ENCODE data around the gene CHIC2. TPM values are rescaled to one million over a fixed set of nuclear protein-coding genes. Genes with fewer than 3 reads are reported as not detected.

The CHIC2 gene
- polyA plus RNA-seq, 1 donor from 2014 or later = 58.5 TPM

GRCh38 chr4:54097152-54097551, 32.7 kb upstream of the CHIC2 start:
- Histone ChIP-seq H3K4me3 (ENCODE audit: low read length) (no peak overlapping the region), H3K9me2 (ENCODE audit: insufficient read depth, low read length) (no peaks in the 10 kb centered on the region), H3F3A (ENCODE audit: insufficient read depth, low read length, poor library complexity, severe bottlenecking) (peaks cover 4% of the 10 kb centered on the region), H3K36me3 (ENCODE audit: insufficient read depth, low read length) (no peaks in the 10 kb centered on the region), H4K20me1 (ENCODE audit: insufficient read depth) (no peaks in the 10 kb centered on the region), H3K27me3 (ENCODE audit: insufficient read depth, low read depth, low read length) (peaks cover 99% of the 10 kb centered on the region), H3K79me2 (replicated peaks; ENCODE audit: insufficient read depth, low read length) (peaks cover 15% of the 10 kb centered on the region), H3K4me2 (ENCODE audit: low read length) (no peak overlapping the region), H3K9ac (ENCODE audit: low read length) (no peak overlapping the region), H3K9me3 (ENCODE audit: low read length) (no peaks in the 10 kb centered on the region), H3K27ac (ENCODE audit: low read length) (no peak overlapping the region), H2AFZ (ENCODE audit: low read depth, low read length) (no peak overlapping the region)
- TF ChIP-seq TAF1 (IDR thresholded peaks at IDR 0.05; ENCODE audit: low read depth) (no peak), EP300 (conservative IDR thresholded peaks at IDR 0.05; ENCODE audit: poor library complexity, severe bottlenecking) (no peak), MXI1 (conservative IDR thresholded peaks at IDR 0.05; ENCODE audit: poor library complexity, severe bottlenecking) (no peak), EZH2 (IDR thresholded peaks at IDR 0.05; ENCODE audit: borderline replicate concordance, insufficient read depth, low read length, poor library complexity, severe bottlenecking) (no peak), SMC3 (conservative IDR thresholded peaks at IDR 0.05; ENCODE audit: poor library complexity) (no peak)
- TF ChIP-seq, protein P1, sequence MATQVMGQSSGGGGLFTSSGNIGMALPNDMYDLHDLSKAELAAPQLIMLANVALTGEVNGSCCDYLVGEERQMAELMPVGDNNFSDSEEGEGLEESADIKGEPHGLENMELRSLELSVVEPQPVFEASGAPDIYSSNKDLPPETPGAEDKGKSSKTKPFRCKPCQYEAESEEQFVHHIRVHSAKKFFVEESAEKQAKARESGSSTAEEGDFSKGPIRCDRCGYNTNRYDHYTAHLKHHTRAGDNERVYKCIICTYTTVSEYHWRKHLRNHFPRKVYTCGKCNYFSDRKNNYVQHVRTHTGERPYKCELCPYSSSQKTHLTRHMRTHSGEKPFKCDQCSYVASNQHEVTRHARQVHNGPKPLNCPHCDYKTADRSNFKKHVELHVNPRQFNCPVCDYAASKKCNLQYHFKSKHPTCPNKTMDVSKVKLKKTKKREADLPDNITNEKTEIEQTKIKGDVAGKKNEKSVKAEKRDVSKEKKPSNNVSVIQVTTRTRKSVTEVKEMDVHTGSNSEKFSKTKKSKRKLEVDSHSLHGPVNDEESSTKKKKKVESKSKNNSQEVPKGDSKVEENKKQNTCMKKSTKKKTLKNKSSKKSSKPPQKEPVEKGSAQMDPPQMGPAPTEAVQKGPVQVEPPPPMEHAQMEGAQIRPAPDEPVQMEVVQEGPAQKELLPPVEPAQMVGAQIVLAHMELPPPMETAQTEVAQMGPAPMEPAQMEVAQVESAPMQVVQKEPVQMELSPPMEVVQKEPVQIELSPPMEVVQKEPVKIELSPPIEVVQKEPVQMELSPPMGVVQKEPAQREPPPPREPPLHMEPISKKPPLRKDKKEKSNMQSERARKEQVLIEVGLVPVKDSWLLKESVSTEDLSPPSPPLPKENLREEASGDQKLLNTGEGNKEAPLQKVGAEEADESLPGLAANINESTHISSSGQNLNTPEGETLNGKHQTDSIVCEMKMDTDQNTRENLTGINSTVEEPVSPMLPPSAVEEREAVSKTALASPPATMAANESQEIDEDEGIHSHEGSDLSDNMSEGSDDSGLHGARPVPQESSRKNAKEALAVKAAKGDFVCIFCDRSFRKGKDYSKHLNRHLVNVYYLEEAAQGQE (IDR thresholded peaks at IDR 0.05; ENCODE audit: borderline replicate concordance) = no peak
- TF ChIP-seq, protein P2, sequence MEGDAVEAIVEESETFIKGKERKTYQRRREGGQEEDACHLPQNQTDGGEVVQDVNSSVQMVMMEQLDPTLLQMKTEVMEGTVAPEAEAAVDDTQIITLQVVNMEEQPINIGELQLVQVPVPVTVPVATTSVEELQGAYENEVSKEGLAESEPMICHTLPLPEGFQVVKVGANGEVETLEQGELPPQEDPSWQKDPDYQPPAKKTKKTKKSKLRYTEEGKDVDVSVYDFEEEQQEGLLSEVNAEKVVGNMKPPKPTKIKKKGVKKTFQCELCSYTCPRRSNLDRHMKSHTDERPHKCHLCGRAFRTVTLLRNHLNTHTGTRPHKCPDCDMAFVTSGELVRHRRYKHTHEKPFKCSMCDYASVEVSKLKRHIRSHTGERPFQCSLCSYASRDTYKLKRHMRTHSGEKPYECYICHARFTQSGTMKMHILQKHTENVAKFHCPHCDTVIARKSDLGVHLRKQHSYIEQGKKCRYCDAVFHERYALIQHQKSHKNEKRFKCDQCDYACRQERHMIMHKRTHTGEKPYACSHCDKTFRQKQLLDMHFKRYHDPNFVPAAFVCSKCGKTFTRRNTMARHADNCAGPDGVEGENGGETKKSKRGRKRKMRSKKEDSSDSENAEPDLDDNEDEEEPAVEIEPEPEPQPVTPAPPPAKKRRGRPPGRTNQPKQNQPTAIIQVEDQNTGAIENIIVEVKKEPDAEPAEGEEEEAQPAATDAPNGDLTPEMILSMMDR (IDR thresholded peaks at IDR 0.05; ENCODE audit: poor library complexity, severe bottlenecking) = no peak

- TF ChIP-seq POLR2AphosphoS5 (IDR thresholded peaks at IDR 0.05) = no peak
- peaks cover 4% of the 10 kb centered on the region for H3F3A ChIP-seq (ENCODE audit: insufficient read depth, low read length, poor library complexity, severe bottlenecking)
- no peaks in the 10 kb centered on the region for H4K20me1 ChIP-seq (ENCODE audit: insufficient read depth)
- H3K9ac ChIP-seq (ENCODE audit: low read length) = no peak overlapping the region
- no peaks in the 10 kb centered on the region for H3K36me3 ChIP-seq (ENCODE audit: insufficient read depth, low read length)
- H3K79me2 ChIP-seq (replicated peaks; ENCODE audit: insufficient read depth, low read length) = peaks cover 7% of the 10 kb centered on the region
- no peaks in the 10 kb centered on the region for H3K9me3 ChIP-seq (ENCODE audit: low read length)
- H3K9me2 ChIP-seq (ENCODE audit: insufficient read depth, low read length) = no peaks in the 10 kb centered on the region
- H3K27ac ChIP-seq (ENCODE audit: low read length) = no peak overlapping the region
- peaks cover 99% of the 10 kb centered on the region for H3K27me3 ChIP-seq (ENCODE audit: insufficient read depth, low read depth, low read length)
- H2AFZ ChIP-seq (ENCODE audit: low read depth, low read length) = no peak overlapping the region
- H3K4me2 ChIP-seq (ENCODE audit: low read length) = no peak overlapping the region
- H3K4me3 ChIP-seq (ENCODE audit: low read length) = no peak overlapping the region
Measured at GRCh38 chr4:54096295-54096962, 32.0 kb upstream of the CHIC2 start.
